Panc1 (cell line): Measurements from ENCODE around the gene CCM2.

Experiments used
- POLR2AphosphoS5 ChIP-seq: IDR thresholded peaks from 2 replicates; pipeline ENCODE4 v1.6.1; 2012; ENCODE audit warnings: mild to moderate bottlenecking, low read depth, low read length, moderate library complexity
- TF ChIP-seq, protein P1 (sequence below), 2 experiments: IDR thresholded peaks; 2 replicates each; pipeline ENCODE4 v1.6.1; 2011 to 2012; ENCODE audit warnings: low read depth in 2 of 2, control low read depth in 1 of 2, low read length in 1 of 2, mild to moderate bottlenecking in 1 of 2, moderate library complexity in 1 of 2; ENCODE audit not compliant: insufficient read depth in 1 of 2
- TF ChIP-seq, protein P2 (sequence below): fragments of 450-650 bp; IDR thresholded peaks from 2 replicates; pipeline ENCODE4 v1.5.1; 2017; ENCODE audit warnings: mild to moderate bottlenecking

DNA sequence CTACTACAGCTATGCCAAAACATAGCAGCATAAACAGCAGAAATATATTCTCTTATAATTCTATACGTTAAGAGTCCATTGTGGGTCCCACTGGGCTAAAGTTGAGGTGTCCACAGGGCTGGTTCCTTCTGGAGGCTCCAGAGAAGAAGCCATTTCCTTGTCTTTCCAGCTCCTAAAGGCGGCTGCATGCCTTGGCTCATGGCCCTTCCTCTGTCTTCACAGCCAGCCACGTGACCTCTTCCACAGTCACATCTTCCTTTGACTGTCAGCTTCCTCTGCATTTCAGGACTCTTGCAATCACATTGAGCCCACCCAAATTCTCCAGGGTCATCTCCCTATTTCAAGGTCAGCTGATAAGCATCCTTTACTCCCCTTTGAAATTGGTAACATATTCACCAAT lies 71.5 kb downstream of the CCM2 start:
- TF ChIP-seq, protein P1, sequence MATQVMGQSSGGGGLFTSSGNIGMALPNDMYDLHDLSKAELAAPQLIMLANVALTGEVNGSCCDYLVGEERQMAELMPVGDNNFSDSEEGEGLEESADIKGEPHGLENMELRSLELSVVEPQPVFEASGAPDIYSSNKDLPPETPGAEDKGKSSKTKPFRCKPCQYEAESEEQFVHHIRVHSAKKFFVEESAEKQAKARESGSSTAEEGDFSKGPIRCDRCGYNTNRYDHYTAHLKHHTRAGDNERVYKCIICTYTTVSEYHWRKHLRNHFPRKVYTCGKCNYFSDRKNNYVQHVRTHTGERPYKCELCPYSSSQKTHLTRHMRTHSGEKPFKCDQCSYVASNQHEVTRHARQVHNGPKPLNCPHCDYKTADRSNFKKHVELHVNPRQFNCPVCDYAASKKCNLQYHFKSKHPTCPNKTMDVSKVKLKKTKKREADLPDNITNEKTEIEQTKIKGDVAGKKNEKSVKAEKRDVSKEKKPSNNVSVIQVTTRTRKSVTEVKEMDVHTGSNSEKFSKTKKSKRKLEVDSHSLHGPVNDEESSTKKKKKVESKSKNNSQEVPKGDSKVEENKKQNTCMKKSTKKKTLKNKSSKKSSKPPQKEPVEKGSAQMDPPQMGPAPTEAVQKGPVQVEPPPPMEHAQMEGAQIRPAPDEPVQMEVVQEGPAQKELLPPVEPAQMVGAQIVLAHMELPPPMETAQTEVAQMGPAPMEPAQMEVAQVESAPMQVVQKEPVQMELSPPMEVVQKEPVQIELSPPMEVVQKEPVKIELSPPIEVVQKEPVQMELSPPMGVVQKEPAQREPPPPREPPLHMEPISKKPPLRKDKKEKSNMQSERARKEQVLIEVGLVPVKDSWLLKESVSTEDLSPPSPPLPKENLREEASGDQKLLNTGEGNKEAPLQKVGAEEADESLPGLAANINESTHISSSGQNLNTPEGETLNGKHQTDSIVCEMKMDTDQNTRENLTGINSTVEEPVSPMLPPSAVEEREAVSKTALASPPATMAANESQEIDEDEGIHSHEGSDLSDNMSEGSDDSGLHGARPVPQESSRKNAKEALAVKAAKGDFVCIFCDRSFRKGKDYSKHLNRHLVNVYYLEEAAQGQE (IDR thresholded peaks at IDR 0.05; ENCODE audit: insufficient read depth in 1 of 2, low read depth in 2 of 2, low read length in 1 of 2) = no peak
- TF ChIP-seq, protein P2, sequence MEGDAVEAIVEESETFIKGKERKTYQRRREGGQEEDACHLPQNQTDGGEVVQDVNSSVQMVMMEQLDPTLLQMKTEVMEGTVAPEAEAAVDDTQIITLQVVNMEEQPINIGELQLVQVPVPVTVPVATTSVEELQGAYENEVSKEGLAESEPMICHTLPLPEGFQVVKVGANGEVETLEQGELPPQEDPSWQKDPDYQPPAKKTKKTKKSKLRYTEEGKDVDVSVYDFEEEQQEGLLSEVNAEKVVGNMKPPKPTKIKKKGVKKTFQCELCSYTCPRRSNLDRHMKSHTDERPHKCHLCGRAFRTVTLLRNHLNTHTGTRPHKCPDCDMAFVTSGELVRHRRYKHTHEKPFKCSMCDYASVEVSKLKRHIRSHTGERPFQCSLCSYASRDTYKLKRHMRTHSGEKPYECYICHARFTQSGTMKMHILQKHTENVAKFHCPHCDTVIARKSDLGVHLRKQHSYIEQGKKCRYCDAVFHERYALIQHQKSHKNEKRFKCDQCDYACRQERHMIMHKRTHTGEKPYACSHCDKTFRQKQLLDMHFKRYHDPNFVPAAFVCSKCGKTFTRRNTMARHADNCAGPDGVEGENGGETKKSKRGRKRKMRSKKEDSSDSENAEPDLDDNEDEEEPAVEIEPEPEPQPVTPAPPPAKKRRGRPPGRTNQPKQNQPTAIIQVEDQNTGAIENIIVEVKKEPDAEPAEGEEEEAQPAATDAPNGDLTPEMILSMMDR = no peak
- TF ChIP-seq POLR2AphosphoS5 = no peak
